Fibroblast of lung (primary cell): ENCODE results near the gene CPNE6.

ENCODE experiments used
- EZH2 ChIP-seq: IDR thresholded peaks from 2 replicates; pipeline ENCODE4 v1.5.1; 2012; ENCODE audit warnings: low read length, control low read depth, mild to moderate bottlenecking; ENCODE audit errors: missing control alignments
- TF ChIP-seq, protein P1 (sequence below), 2 donors: IDR thresholded peaks in 1 of 2; conservative IDR thresholded peaks in 1 of 2; 1 replicate in 1 of 2; 2 replicates in 1 of 2; pipeline ENCODE4 v1.5.1; 2011 to 2012; ENCODE audit warnings: low read length in 2 of 2, control low read depth in 1 of 2, inconsistent platforms in 1 of 2, low read depth in 1 of 2, mild to moderate bottlenecking in 1 of 2

- TF ChIP-seq, protein P1, sequence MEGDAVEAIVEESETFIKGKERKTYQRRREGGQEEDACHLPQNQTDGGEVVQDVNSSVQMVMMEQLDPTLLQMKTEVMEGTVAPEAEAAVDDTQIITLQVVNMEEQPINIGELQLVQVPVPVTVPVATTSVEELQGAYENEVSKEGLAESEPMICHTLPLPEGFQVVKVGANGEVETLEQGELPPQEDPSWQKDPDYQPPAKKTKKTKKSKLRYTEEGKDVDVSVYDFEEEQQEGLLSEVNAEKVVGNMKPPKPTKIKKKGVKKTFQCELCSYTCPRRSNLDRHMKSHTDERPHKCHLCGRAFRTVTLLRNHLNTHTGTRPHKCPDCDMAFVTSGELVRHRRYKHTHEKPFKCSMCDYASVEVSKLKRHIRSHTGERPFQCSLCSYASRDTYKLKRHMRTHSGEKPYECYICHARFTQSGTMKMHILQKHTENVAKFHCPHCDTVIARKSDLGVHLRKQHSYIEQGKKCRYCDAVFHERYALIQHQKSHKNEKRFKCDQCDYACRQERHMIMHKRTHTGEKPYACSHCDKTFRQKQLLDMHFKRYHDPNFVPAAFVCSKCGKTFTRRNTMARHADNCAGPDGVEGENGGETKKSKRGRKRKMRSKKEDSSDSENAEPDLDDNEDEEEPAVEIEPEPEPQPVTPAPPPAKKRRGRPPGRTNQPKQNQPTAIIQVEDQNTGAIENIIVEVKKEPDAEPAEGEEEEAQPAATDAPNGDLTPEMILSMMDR (conservative IDR thresholded peaks at IDR 0.05 in 1 of 2, IDR thresholded peaks at IDR 0.05 in 1 of 2; ENCODE audit: low read depth in 1 of 2, low read length in 2 of 2) = no peak
- no peak for TF ChIP-seq EZH2
Measured at GRCh38 chr14:24117179-24117578, 45.8 kb downstream of the CPNE6 start.
